Endothelial cell of umbilical vein (primary cell): Measurements from ENCODE around the gene YTHDF1. TPM values are rescaled to one million over a fixed set of nuclear protein-coding genes. Genes with fewer than 3 reads are reported as not detected.

Source experiments
- BruUV-seq: library from RNA; stranded (reverse); fragments of 400-500 nt; replicated peaks from 2 replicates; lab custom pipeline; 2021; lab: Mats Ljungman, UMichigan
- CTCF ChIA-PET: fragments of 300-600, 350-600 bp; sonication (Branson Sonifier 250); formaldehyde crosslinking; loops from one replicate; lab custom pipeline; 2021; ENCODE audit warnings: antibody characterized with exemption, inconsistent platforms; lab: Charles Lee
- POLR2A ChIA-PET: fragments of 300-600, 350-600 bp; sonication (Branson Sonifier 250); formaldehyde crosslinking; loops from one replicate; lab custom pipeline; 2021; ENCODE audit warnings: antibody characterized with exemption, inconsistent platforms; lab: Charles Lee
- DNase-seq: peaks from one replicate; pipeline ENCODE4 v3.0.0-alpha.2; 2011; ENCODE audit warnings: low read depth, low spot score
- FAIRE-seq: peaks from 2 replicates; lab custom pipeline; 2011; peaks lifted over from hg19 to GRCh38; lab: Jason Lieb, UNC
- H2AFZ ChIP-seq: 2 replicates; pipeline ENCODE4 v1.6.0; 2012; ENCODE audit warnings: low read depth, low read length, control low read depth, inconsistent platforms
- H3K27ac ChIP-seq: 2 replicates; pipeline ENCODE4 v1.5.1; 2011; ENCODE audit warnings: low read depth, mild to moderate bottlenecking, control low read depth, low read length, moderate library complexity; ENCODE audit not compliant: insufficient read depth
- H3K27me3 ChIP-seq, 2 experiments: 2 replicates each; pipeline versions ENCODE4 v1.6.0 to v1.6.1; 2011; ENCODE audit warnings: low read length in 2 of 2, mixed read lengths in 1 of 2; ENCODE audit not compliant: control insufficient read depth in 2 of 2, insufficient read depth in 2 of 2
- H3K36me3 ChIP-seq, 2 experiments: 2 replicates in 1 of 2; 3 replicates in 1 of 2; pipeline ENCODE4 v1.5.1; 2011; ENCODE audit warnings: low read length in 2 of 2, mild to moderate bottlenecking in 1 of 2, moderate library complexity in 1 of 2; ENCODE audit not compliant: control insufficient read depth in 2 of 2, insufficient read depth in 2 of 2; ENCODE audit errors: extremely low read depth in 1 of 2
- H3K4me1 ChIP-seq: 3 replicates; pipeline ENCODE4 v1.5.1; 2011; ENCODE audit warnings: mild to moderate bottlenecking, low read length; ENCODE audit not compliant: control insufficient read depth, insufficient read depth; ENCODE audit errors: extremely low read depth
- H3K4me2 ChIP-seq: 2 replicates; pipeline ENCODE4 v1.6.1; 2011; ENCODE audit warnings: low read length, control low read depth, mixed read lengths; ENCODE audit not compliant: insufficient read depth
- H3K4me3 ChIP-seq, 3 experiments: fragments of 200-600 bp in 1 of 3; sonication (generic), shearing (Covaris generic) in 1 of 3; replicated peaks in 1 of 3; 2 replicates each; pipeline ENCODE4 v1.5.1; 2011 to 2016; ENCODE audit warnings: control low read depth in 3 of 3, low read length in 3 of 3, mild to moderate bottlenecking in 2 of 3, inconsistent platforms in 1 of 3, low read depth in 1 of 3, moderate library complexity in 1 of 3; ENCODE audit not compliant: insufficient read depth in 1 of 3
- H3K79me2 ChIP-seq: 2 replicates; pipeline ENCODE4 v1.6.0; 2012; ENCODE audit warnings: low read length, inconsistent platforms; ENCODE audit not compliant: control insufficient read depth, insufficient read depth
- H3K9ac ChIP-seq: replicated peaks from 2 replicates; pipeline ENCODE3; 2011; ENCODE audit warnings: low read length, control low read depth; ENCODE audit not compliant: insufficient read depth; ENCODE audit errors: extremely low read depth
- H3K9me1 ChIP-seq: replicated peaks from 3 replicates; pipeline ENCODE4 v1.6.0; 2011; ENCODE audit warnings: mild to moderate bottlenecking, low read length; ENCODE audit not compliant: control insufficient read depth, insufficient read depth; ENCODE audit errors: extremely low read depth
- H3K9me3 ChIP-seq: replicated peaks from 2 replicates; pipeline ENCODE4 v1.5.1; 2012; ENCODE audit warnings: low read length, inconsistent platforms; ENCODE audit not compliant: control insufficient read depth, insufficient read depth
- H4K20me1 ChIP-seq: replicated peaks from 2 replicates; pipeline ENCODE3; 2011; ENCODE audit warnings: mild to moderate bottlenecking, low read length; ENCODE audit not compliant: control insufficient read depth, insufficient read depth; ENCODE audit errors: extremely low read depth
- CTCF ChIP-seq, 2 donors: IDR thresholded peaks; 1 replicate in 1 of 2; 2 replicates in 1 of 2; pipeline ENCODE4 v1.5.1; 2011; ENCODE audit warnings: low read length in 2 of 2, mild to moderate bottlenecking in 2 of 2, moderate library complexity in 2 of 2, control low read depth in 1 of 2, inconsistent platforms in 1 of 2, low read depth in 1 of 2; ENCODE audit not compliant: insufficient read depth in 1 of 2; ENCODE audit errors: extremely low read depth in 1 of 2
- EZH2 ChIP-seq: IDR thresholded peaks from 2 replicates; pipeline ENCODE4 v1.6.1; 2012; ENCODE audit warnings: borderline replicate concordance, low read depth, mild to moderate bottlenecking, moderate library complexity, low read length, inconsistent platforms; ENCODE audit not compliant: severe bottlenecking
- FOS ChIP-seq: IDR thresholded peaks from 2 replicates; pipeline ENCODE4 v1.6.1; 2011; ENCODE audit warnings: mild to moderate bottlenecking, low read length, moderate library complexity, borderline replicate concordance; ENCODE audit not compliant: insufficient read depth
- GATA2 ChIP-seq: IDR thresholded peaks from 2 replicates; pipeline ENCODE4 v1.7.0; 2011; ENCODE audit warnings: low read depth, mild to moderate bottlenecking, moderate library complexity, mixed read lengths, low read length; ENCODE audit not compliant: insufficient read length, insufficient read depth
- MAX ChIP-seq: IDR thresholded peaks from 2 replicates; pipeline ENCODE4 v1.6.1; 2011; ENCODE audit not compliant: insufficient read depth, insufficient read length
- MYC ChIP-seq: IDR thresholded peaks from one replicate; pipeline ENCODE4 v1.6.1; 2011; ENCODE audit warnings: mild to moderate bottlenecking, low read depth, low read length
- POLR2A ChIP-seq: IDR thresholded peaks from 2 replicates; pipeline ENCODE4 v1.6.1; 2012; ENCODE audit warnings: low read depth, mild to moderate bottlenecking, control low read depth, low read length
- dilution Hi-C: fragments of 300-500 bp; cut with MboI; formaldehyde crosslinking; loops from one replicate; pipeline ENCODE4 v1.15.0; 2019; ENCODE audit warnings: low sequenced_read_pairs; ENCODE audit not compliant: extremely low pct_ligation_motif_present
- intact Hi-C: fragments of 100-400 bp; cut with micrococcal nuclease; formaldehyde crosslinking; loops from one replicate; pipeline ENCODE4 v1.10.0; 2022
- polyA plus RNA-seq, 4 experiments: library from polyadenylated mRNA; depleted of rRNA in 3 of 4; stranded (reverse) in 3 of 4; unstranded in 1 of 4; fragments of >200 nt; gene quantifications; 2 replicates each; pipeline versions ENCODE4 v1.2.1 to v1.2.3, GENCODE V29; 2011 to 2012; ENCODE audit warnings: missing spikeins in 1 of 4
- total RNA-seq: library from RNA; stranded (reverse); gene quantifications from 2 replicates; pipeline ENCODE4 v1.2.3, GENCODE V29; 2021

YTHDF1 gene
- total and polyA plus RNA-seq, 2 donors (not counting 3 experiments of a cell fraction or from before 2014, with no cell fraction given): 25.2 to 44.4 TPM

- H3K9ac ChIP-seq: no peak overlapping the region
- TF ChIP-seq POLR2A: no peak
- TF ChIP-seq FOS: no peak
- no peak for TF ChIP-seq MYC
- TF ChIP-seq GATA2: no peak
- TF ChIP-seq EZH2: no peak
- no peak for TF ChIP-seq CTCF (IDR thresholded peaks at IDR 0.05; ENCODE audit: extremely low read depth in 1 of 2, insufficient read depth in 1 of 2, low read depth in 1 of 2, low read length in 2 of 2)
- TF ChIP-seq MAX: no peak
Measured at GRCh38 chr20:63158845-63159244, 57.1 kb downstream of the YTHDF1 start.

More at GRCh38 chr20:63158845-63159244, 57.1 kb downstream of the YTHDF1 start:
- no TSS peak for BruUV-seq
- CTCF ChIA-PET: no interaction called here
- Histone ChIP-seq H3K79me2 (no peaks in the 10 kb centered on the region), H2AFZ (no peak overlapping the region), H3K4me2 (no peak overlapping the region), H4K20me1 (no peaks in the 10 kb centered on the region), H3K4me1 (no peaks in the 10 kb centered on the region), H3K36me3 (no peaks in the 10 kb centered on the region), H3K9me1 (no peaks in the 10 kb centered on the region), H3K4me3 (no peak overlapping the region), H3K9me3 (no peaks in the 10 kb centered on the region), H3K27me3 (no peaks in the 10 kb centered on the region), H3K27ac (no peak overlapping the region)
- no peak for DNase-seq
- POLR2A ChIA-PET: no interaction called here
- intact Hi-C loops: no loop called here
- dilution Hi-C loops: no loop called here
- FAIRE-seq: no peak
